ENCODE data around the gene SH3YL1.

The SH3YL1 gene

DNA sequence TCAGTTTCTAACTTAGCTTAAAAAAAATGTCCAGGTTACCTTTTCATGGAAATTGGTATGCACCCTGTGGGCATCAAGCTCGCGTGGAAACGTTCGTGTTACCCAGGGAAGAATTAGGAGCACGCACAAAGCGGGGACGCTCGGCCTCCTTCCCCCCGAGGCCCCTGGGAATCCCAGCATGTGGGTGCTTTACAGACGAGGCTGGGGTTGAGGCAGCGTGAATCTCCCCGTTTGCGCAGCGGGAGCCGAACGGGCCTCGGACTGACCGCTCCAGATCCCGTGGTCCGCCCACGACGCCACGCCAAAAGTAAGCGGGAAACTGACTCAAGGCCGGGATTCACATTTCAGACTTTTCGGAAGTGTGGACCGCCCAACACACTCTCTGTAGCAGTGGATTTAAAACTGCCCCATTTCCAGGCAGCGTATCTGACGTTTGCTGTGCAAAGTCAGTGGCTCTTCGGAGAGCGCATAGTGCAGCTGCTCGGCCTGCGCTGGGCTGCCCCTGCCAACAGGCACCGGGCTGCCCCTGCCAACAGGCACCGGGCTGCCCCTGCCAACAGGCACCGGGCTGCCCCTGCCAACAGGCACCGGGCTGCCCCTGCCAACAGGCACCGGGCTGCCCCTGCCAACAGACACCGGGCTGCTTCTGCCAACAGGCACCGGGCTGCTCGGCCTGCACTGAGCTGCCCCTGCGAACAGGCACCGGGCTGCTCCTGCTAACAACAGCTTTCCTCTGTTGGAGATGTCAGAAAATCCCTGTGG is 49.7 kb downstream of the SH3YL1 start:
- no peak for DNase-seq

DNA sequence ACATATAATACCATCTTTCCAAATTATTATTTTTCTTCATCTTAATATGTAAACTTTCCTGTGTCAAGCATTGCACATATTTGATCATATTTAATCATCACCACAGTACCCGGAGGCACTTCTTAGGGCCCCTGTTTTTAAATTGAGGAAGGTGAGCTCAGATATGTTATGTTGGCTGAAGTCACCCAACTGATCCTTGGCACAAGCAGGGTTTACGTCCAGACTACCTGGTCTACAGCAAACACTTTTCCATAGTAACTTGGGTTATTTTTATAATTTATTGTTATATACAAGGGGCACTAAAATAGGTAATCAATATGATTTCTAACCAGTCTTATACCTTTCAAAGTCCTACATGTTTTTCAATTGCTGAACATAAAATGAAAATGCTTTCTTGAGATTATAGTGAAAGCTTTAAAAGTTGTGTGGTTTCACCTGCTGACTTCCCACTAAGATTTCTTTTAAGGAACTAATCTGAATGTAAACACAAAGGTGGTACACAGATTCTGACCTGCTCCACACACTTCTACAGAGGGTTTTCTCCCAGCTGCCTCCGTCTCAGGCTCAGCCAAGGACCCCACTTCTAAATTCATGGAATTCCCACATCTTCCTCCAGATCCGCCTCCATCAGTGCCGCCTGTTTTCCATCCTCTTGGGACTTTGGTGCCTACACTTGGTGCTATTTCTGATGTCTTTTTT is 52.2 kb downstream of the SH3YL1 start:
- no peak for DNase-seq

DNA sequence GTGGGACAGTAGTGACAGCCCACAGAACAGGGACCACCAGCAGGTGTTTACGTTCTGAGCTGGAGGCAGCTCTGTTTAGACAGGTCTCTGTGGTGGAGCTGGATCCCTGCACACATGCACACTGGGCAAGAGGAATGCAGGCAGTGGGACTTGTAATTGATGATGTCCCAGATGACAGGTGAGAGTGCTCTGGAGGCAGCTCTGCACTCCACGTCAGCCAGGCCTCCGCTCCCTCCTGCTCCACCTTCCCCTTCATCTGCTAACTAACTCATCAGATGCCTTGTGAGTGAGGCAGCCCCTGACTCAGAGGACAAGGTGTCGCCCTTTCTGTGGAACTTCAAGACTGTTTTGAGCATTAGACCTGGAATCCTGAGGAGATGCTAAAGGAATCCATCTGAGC is 53.2 kb downstream of the SH3YL1 start:
- DNase-seq = no peak

DNA sequence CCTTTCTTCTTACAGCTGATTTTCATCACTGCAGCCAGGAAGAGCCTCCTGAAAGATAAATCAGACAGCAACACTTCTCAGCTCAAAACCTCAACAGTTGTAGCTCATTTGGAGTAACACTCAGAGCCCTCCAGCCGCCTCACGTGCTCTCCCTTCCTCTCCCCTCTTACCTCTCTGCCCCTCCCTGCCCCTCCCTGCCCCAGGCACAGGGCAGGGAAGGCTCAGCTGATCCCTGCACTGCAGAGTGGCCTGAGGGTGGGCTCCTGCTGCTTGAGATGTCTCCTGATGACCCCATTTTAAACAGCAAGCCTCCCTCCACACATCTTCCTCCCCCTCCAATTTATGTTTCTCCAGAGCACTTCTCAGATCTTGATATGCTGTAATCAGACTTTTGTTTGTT is 54.4 kb downstream of the SH3YL1 start:
- DNase-seq = no peak

DNA sequence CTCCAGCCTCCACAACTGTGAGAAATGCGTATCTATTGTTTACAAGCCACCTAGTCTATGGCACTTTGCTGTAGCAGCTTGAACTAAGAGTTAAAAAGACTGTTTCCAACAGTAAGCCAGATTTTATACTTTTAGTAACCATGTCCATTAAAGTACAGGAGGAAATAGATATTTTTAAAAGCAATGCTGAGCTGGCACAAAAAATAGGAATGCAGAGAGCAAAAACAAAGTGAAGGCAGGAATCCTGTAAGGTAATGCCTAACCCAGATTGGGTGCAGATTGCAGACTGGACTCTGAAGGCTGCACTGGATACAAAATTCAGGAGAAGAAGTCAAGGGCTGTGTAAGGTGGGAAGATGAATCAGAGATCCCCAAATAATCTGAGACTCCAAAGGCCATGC is 55.5 kb downstream of the SH3YL1 start:
- DNase-seq = no peak

DNA sequence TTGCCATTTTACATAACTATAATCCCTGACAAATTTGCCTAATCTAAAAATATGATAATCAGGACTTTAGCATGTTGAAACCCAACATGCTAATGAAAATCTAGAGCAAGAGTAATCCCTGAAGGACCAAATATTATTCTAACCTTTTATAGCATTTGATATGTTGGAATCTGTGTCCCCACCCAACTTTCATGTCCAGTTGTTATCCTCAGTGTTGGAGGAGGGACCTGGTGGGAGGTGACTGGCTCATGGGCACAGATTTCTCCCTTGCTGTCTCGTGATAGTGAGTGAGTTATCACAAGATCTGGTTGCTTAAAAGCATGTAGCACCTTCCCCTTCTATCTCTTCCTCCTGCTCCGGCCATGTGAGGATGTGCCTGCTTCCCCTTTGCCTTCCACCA is 59.8 kb downstream of the SH3YL1 start:
- DNase-seq = no peak

DNA sequence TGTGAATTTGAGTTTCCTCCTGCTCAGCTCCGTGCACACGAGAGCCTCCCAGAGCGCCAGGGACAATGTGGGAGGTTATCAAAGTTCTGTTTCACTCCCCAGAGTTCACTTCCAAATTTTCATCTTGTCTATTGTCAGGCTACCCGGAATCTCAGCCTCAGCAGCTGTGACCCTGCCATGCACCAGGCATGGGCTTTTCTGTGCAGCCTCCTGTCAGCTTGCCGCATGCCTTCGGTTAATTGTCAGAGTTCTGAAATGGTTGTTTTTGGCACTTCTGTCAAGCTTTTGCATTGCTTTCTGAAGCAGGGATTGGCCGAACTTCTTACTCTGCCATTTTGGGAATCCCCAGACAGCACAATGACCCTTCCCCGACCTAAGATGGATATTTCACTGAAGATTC is 60.4 kb downstream of the SH3YL1 start:
- DNase-seq = no peak

DNA sequence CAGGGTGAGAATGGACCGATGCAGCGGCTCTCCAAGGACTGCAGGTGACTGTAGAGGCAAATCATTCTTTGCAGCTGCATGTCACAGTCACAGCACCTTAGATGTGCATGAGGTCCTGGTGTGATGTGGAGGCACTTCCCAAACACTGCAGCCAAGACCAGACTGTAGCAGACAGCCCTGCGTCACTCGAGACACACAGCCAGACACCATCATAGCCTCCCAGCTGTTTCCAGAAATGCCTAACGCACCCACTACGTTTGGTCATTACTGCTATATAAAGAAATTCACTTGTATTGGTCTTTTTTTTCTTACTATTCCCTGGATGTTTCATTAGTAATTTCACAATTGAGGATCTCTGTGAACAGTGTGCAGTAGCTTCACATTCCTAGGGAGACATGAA is 60.9 kb downstream of the SH3YL1 start:
- DNase-seq = no peak

DNA sequence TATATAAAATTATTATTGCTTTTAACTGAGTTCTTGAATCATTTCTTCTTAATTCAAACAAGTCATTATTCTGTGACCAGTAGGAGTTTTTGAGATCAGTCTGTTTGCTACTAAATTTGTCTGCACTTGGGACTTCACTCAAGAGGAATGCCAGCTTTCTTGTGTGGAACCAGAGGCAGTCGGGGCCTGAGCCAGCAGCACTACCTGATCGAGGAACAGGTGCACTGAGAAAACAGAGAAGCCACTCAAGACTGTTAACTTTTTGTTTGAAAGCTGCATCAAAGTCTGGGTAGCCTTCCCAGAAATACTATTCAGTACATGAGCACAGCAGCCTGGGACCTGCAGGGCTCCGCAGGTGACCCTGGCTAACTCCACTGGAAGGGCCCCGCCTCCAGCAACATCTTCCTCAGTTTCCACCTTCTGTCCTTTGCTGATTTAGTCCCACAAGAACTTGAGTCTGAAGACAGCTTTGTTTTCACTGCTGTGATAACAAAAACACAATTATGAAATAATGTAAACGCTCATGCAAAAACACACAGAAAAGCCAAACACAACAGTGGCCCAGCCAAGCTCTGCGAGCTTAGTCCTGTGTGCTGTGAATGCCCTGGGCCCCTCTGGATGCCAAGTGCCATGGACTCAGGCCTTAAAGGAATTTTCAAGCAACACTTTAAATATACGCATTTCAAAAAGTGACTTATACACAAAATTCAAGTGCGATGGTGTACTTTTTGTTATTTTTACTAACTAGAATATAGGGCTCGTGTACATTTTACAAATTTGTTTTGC is 62.0 kb downstream of the SH3YL1 start:
- DNase-seq = no peak

DNA sequence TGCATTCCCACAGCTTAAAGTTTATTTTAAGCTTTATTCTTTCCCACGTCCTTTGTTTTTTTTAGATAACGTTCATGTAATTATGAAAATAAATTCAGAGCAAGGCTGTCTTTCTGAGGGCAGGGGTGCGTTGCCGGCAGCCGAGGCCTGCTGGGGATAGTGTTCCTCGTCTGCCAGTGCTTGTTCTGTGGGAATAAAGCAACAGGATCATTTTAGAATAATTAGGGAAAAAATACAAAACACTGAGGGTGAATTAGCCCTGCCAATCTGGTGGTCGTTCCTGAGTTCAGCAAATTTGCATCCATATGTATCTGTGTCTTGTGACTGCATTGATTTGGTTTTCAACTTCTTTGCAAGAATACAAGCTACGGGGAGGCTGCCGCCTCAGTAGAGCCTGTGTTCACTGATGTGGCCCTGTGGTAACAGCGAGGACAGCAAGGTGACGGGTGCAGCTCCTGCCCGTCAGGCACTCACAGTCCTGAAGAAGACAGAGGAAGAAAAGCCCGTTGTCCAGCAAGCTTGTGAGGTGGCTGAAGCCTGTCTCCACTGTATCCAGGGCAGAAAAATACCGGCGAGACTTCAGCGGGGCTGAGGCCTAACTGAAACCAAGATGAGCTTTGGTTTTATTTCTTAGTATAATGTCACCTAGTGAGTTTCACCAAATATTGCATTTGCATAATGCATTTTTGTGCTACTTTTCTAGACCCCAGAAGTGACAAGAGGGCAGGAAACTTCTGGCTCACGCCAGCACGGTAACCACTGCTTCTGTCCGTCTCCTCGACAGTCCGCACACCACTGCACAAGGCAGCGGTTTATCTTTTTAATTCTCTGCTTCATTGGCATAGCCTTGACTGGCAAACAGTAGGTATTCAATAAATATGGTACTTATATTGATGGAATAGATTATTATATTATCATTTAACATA is 64.5 kb downstream of the SH3YL1 start:
- no peak for DNase-seq

DNA sequence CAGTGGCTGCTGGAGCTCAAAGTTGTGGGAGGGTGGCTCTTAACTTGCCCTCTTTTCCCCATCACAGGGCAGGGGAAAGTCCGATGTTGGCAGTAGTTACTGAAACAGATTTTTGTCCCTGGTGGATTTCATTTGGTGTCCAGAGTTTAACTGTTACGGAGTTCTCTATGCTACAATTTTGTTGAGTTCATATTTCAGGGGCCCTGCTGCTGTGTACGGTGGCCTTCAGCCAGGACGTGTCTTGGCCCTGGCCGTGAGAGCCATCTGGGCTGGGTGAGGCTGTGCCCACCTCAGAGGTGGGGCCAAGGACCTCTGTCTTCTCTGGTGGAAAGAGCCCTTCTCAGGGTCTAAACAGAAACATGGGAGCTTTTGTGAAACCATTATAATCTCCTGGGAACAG is 67.4 kb downstream of the SH3YL1 start:
- DNase-seq = no peak

DNA sequence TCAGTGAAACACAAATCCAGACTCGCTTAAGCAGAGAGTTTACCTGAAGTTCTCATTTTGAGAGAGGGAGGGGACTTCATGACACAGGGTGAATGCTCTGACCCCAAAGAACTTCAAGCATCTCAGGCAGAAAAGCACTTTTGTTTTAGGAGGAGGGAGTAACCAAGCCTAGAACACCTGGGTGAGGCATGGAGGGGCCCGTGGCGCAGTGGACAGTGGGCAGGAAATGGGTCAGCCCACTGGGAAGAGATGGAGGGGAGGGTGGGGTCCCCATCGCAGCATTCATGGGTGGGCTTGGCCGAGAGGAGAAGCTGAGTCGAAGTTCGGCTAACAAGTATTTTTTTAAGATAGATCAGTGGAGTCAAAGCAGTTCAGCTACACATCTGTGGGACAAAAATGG is 67.9 kb downstream of the SH3YL1 start:
- no peak for DNase-seq

DNA sequence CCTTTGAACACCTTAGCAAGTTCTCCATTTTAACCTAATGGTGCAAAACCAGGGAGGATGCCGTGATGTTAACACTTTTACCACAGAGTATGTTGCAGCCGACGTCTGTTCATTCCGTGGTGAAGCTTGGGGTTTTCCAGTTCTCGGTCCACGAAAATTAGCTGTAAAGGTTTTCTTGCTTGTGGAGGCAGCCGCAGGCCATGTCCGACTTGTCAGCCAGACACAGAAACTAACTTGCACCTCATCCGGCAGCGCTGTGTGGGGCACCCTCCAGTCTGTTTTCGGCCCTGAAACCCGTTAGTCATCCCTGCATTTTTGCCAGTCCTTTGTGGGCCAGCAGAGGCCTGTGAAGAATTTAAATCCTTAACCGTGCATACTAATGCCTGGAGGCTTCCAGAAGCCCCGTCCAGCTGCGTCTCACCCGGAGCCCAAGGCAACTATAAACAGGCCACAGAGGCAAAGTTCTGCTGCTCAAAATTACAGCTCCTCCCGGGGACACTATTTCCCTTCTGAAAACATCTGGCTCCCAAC is 70.6 kb downstream of the SH3YL1 start:
- DNase-seq = no peak

DNA sequence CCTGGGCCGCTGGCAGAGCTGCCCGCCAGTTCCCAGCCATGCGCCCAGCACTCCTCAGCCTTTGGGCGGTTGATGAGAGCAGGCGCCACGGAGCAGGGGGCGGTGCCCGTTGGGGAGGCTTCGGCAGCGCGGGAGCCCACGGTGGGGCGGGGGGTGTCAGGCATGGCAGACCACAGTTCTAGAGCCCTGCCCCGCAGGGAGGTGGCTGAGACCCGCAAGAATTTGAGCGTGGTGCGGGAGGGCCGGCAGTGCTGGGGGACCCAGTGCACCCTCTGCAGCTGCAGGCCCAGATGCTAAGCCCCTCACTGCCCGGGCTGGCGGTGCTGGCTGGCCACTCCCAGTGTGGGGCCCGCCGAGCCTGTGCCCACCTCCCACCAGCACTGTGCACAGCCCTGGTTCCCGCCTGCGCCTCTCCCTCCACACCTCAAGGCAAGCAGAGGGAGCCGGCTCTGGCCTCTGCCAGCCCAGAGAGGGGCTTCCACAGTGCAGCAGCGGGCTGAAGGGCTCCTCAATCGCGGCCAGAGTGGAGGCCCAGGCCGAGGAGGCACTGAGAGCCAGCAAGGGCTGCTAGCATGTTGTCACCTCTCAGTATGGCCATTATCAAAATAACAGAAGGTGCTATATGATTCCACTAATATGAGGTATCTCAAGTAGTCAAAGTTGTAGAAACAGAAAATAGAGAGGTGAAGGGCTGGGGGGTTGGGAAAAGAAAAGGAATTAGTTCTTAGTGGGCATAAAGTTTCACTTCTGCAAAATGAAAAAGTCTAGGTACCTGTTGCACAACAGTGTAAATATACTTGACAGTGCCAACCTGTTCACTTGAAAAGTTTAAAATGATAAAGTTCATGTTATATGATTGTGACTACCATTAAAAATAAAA is 72.3 kb downstream of the SH3YL1 start:
- no peak for DNase-seq

DNA sequence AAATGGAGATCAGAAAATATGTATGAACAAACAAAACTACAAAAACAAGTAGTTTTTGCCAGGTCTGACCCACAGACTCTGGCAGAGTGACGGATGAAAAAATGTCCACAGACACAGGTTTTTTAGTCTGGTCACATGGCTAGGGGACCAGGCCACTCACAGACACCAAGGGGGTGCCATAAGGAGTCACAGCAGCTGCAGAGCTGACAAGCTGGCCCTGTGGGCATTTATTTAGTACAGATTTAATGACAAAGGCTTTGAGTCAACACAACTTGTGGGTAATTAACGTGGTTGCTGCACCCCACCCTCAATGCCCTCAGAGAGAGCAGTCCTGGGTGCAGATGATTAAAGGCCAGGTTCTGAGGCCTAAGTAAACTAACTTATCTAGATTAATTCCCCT is 76.0 kb downstream of the SH3YL1 start:
- DNase-seq = no peak

DNA sequence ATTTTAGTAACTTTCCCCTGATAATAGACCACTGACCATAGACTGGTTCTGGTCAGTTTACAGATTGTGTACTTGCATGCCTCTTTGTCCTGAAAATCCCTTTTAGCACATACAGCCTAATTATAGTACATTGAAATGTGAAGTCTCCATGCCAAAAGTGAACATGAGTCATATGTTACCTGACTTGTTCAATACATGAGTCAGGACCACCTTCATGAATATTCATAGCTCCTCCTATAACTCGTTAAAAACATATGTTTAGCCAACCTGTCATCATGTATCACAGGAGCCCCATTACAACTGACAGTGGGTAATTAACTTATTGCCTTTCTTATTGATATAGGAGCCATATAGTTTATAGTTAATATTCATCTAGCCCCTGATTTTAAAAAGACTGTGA is 78.6 kb downstream of the SH3YL1 start:
- no peak for DNase-seq

DNA sequence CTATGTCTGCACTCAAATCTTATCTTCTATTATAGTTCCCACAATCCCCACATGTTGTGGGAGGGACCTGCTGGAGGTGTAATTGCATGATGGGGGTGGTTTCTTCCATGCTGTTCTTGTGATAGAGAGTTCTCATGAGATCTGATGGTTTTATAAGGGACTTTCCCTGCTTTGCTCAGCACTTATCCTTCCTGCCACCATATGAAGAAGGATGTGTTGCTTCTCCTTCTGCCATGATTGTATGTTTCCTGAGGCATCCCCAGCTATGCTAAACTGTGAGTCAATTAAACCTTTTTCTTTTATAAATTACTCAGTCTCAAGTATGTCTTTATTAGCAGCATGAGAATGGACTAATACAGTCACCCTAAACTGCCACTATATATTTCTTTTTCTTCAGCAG is 79.1 kb downstream of the SH3YL1 start:
- no peak for DNase-seq

DNA sequence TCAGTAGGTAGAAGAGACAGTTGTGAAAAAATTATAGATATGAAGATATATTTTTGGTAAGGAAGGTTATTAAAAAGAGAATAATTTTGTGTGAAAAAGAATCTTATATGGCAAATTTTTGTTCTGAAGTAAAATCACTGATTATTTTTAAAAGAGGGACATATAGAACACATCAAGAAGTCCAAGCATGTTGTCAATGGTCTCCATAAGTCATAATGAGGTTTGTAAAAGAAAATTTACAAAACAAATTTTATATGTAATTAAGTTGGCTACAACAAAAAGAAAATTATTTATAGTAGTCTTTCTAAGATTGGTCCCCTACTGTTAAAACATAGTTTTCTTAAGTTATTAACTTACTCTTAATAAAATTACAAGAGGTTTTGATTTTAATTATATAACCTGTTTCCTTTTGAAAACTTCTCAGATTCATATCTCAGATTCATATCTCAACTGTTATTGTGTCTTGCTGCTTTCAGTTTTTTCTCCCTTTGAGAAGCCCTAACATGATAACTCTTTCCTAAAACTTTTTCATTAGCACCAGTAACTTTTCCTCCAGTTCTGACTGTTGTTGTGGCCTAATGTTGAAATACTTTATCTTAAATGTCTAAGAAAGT is 81.2 kb downstream of the SH3YL1 start:
- no peak for DNase-seq

DNA sequence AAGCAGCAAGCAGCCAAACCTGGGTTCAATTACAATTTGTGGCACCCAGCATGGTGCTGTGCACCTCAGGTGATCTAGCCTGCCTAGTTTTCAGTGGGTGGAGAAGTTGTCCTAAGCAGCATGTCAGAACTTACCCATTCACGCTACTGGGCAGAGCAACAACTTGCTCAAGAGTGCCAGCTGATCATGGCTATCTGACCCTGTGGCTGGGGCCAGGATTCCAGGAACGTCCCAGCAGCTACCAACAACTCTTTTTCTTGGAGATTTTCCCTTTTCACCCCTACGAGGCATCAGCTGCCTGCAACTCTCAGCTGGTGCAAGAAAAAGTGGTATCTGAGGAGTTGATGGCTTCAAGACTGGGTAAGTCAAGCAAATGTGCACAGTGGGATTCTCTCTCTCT is 83.5 kb downstream of the SH3YL1 start:
- no peak for DNase-seq

DNA sequence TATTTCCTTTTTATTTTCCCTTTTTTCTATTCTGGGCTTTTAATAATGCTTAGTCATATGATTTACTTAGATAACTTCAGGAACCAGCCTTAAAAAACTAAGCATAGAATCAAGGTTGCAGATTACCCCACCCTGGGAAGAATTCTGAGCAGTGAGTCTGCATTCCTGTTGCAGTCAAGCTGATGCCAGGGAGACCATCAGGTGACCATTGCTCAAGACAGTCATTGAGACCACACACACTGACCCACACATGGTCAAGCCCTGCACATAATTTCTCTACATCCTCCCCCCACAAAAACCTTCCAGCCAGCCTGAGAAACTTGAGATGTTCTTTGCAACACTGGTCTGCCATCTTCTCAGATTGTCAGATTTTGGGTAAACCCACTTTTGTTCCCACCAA is 83.9 kb downstream of the SH3YL1 start:
- DNase-seq = no peak

DNA sequence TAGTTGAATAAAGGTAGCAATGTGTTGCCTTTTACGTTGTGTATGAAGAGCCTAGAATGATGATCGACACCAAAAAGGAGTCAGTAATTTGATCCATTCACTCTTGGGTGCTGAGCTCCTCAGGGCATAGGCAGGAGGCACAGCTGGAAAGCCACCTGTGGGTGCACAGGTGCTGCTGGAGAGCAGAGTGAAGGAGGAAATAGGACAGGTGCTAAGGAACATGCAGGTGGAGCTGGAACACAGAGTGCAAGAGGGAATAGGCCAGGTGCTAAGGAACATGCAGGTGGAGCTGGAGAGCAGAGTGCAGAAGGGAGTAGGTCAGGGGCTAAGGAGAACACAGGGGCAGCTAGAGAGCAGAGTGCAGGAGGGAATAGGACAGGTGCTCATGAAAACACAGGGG is 86.1 kb downstream of the SH3YL1 start:
- DNase-seq = no peak
